Nephron progenitor cell (in vitro differentiated cells): ENCODE measurements around the gene B3GALNT1.

ENCODE experiments used
- DNase-seq: peaks from one replicate; pipeline ENCODE4 v3.0.0; 2021
- H3K27ac Mint-ChIP-seq: 2 replicates; pipeline ENCODE4 v1.8.0; 2021; ENCODE audit warnings: mild to moderate bottlenecking, moderate library complexity, mixed read lengths
- H3K27me3 Mint-ChIP-seq: 2 replicates; pipeline ENCODE4 v1.8.0; 2021; ENCODE audit warnings: mild to moderate bottlenecking, low read depth, mixed read lengths; ENCODE audit not compliant: poor library complexity
- H3K36me3 Mint-ChIP-seq: 2 replicates; pipeline ENCODE4 v1.8.0; 2021; ENCODE audit warnings: low read depth, mixed read lengths
- H3K4me1 Mint-ChIP-seq: 2 replicates; pipeline ENCODE4 v1.8.0; 2021; ENCODE audit warnings: mixed read lengths
- H3K4me3 Mint-ChIP-seq: 2 replicates; pipeline ENCODE4 v1.8.0; 2021; ENCODE audit warnings: mild to moderate bottlenecking, moderate library complexity, mixed read lengths
- H3K9me3 Mint-ChIP-seq: 2 replicates; pipeline ENCODE4 v1.8.0; 2021; ENCODE audit warnings: mild to moderate bottlenecking, moderate library complexity, mixed read lengths
- TF ChIP-seq, protein P1 (sequence below): fragments of 200-600 bp; sonication (generic); IDR thresholded peaks from 2 replicates; pipeline ENCODE4 v1.5.0; 2021; ENCODE audit warnings: antibody characterized with exemption

B3GALNT1 gene

DNA sequence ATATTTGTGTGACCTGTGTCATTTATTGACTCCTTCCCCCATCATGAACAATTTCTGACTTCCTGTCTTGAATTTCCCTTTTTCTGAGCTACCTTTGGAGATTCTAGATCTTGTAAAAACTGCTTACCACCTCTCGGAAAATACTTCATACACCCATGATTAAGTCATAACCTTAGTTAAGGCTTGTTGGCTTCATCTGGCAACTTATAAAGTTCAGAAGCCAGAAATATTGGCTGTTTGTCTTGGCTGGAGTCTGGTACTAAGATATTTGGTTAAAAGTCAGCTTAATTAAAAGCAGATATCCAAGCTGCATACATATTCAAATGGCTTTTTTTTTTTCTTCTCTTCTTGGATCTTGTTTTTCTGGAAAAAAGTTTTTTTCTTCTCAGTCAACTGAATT, 37.3 kb upstream of the B3GALNT1 start:
- H3K4me1 Mint-ChIP-seq, result no peaks in the 10 kb centered on the region

DNA sequence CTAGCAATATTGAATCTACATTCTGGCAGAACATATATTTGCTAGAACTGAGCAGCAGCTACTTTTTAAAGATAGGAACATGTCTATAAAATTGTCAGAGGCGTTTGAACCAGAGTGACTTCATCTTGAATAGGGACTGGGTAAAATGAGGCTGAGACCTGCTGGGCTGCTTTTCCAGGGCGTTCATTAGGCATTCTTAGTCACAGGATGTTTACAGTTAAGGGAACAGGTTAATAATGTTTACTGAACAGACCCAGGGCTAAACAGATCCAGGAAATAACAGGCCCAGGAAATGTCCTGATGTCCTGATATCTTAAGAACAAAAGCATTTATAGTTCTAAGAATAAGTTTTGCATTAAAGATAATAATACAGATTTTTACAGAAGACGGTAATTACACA, 34.5 kb upstream of the B3GALNT1 start:
- H3K27ac Mint-ChIP-seq, result no peak overlapping the region
- H3K9me3 Mint-ChIP-seq, result peaks cover 12% of the 10 kb centered on the region
- DNase-seq, result no peak
- H3K4me3 Mint-ChIP-seq, result no peak overlapping the region
- peaks cover 4% of the 10 kb centered on the region for H3K27me3 Mint-ChIP-seq
- no peaks in the 10 kb centered on the region for H3K4me1 Mint-ChIP-seq
- peaks cover under 1% of the 10 kb centered on the region for H3K36me3 Mint-ChIP-seq
- TF ChIP-seq, protein P1, sequence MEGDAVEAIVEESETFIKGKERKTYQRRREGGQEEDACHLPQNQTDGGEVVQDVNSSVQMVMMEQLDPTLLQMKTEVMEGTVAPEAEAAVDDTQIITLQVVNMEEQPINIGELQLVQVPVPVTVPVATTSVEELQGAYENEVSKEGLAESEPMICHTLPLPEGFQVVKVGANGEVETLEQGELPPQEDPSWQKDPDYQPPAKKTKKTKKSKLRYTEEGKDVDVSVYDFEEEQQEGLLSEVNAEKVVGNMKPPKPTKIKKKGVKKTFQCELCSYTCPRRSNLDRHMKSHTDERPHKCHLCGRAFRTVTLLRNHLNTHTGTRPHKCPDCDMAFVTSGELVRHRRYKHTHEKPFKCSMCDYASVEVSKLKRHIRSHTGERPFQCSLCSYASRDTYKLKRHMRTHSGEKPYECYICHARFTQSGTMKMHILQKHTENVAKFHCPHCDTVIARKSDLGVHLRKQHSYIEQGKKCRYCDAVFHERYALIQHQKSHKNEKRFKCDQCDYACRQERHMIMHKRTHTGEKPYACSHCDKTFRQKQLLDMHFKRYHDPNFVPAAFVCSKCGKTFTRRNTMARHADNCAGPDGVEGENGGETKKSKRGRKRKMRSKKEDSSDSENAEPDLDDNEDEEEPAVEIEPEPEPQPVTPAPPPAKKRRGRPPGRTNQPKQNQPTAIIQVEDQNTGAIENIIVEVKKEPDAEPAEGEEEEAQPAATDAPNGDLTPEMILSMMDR, result no peak

More for the DNA sequence above, 37.3 kb upstream of the B3GALNT1 start:
- TF ChIP-seq, protein P1, result no peak
- Mint-ChIP-seq H3K36me3 (peaks cover 5% of the 10 kb centered on the region), H3K27me3 (peaks cover 10% of the 10 kb centered on the region), H3K27ac (no peak overlapping the region), H3K4me3 (no peak overlapping the region), H3K9me3 (peaks cover 21% of the 10 kb centered on the region)
- no peak for DNase-seq

DNA sequence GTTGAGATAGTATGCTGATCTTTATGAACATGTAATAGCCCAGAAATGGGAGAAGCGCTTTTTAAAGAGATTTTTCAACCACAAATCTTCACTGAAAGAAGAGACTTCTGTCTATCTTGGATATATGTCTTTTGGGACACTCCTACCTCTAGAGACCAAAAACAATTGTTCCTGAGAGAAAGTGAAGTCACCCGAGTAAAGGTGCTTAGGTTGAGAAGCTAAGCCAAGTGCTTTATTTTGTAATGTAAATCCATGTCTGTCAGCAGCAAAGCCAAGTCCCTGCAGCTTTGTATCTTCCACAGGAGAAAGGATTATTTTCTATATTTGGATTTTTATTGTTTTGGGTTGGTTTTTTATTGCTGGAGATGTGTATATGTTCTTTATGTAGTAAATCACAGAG, 32.1 kb upstream of the B3GALNT1 start:
- Mint-ChIP-seq H3K27me3 (peaks cover 4% of the 10 kb centered on the region), H3K4me1 (no peaks in the 10 kb centered on the region), H3K36me3 (no peaks in the 10 kb centered on the region)

DNA sequence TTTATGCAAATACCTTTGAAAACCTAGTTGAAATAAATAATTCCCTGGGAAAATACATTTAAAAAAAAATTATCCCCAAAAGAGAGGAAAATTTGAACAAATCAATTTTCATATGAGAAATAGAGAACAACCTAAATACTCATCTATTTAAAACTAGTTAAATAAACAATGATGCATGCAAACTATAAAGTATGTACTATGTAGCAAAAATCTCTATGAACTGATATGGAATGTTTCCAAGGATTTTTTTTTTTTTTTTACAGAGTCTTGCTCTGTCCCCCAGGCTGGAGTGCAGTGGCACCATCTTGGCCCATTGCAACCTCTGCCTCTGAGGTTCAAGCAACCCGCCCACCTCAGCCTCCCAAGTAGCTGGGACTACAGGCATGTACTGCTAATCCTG, 27.2 kb upstream of the B3GALNT1 start:
- no peaks in the 10 kb centered on the region for H3K4me1 Mint-ChIP-seq
- H3K4me3 Mint-ChIP-seq, result no peak overlapping the region
- H3K9me3 Mint-ChIP-seq, result no peaks in the 10 kb centered on the region
- peaks cover 5% of the 10 kb centered on the region for H3K27me3 Mint-ChIP-seq
- DNase-seq, result no peak
- TF ChIP-seq, protein P1, result no peak
- no peak overlapping the region for H3K27ac Mint-ChIP-seq
- H3K36me3 Mint-ChIP-seq, result no peaks in the 10 kb centered on the region

More for the DNA sequence above, 32.1 kb upstream of the B3GALNT1 start:
- DNase-seq, result no peak
- TF ChIP-seq, protein P1, result no peak
- H3K4me3 Mint-ChIP-seq, result no peak overlapping the region
- H3K9me3 Mint-ChIP-seq, result no peaks in the 10 kb centered on the region
- no peak overlapping the region for H3K27ac Mint-ChIP-seq

DNA sequence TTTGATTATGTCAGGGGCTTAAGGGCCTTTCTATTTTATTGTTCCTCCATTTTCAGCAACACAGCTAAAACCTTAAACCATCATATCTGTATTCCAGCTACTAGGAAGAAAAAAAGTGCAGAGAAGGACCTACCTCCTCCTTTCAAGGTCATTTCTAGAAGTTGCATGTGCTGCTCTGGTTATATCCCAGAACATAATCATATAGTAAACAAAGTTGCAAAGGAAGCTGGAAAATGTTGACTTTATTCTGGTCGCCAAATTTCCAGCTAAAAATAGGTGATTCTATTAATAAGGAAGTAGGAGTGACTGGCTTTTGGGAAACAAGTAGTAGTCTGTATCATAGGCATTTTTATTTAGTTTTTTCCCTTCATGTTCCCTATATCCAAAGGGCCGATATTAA, 21.3 kb upstream of the B3GALNT1 start:
- Mint-ChIP-seq H3K4me3 (no peak overlapping the region), H3K9me3 (peaks cover 38% of the 10 kb centered on the region), H3K27ac (no peak overlapping the region), H3K4me1 (no peaks in the 10 kb centered on the region), H3K27me3 (peaks cover 13% of the 10 kb centered on the region), H3K36me3 (no peaks in the 10 kb centered on the region)
- DNase-seq, result no peak
- TF ChIP-seq, protein P1, result no peak

DNA sequence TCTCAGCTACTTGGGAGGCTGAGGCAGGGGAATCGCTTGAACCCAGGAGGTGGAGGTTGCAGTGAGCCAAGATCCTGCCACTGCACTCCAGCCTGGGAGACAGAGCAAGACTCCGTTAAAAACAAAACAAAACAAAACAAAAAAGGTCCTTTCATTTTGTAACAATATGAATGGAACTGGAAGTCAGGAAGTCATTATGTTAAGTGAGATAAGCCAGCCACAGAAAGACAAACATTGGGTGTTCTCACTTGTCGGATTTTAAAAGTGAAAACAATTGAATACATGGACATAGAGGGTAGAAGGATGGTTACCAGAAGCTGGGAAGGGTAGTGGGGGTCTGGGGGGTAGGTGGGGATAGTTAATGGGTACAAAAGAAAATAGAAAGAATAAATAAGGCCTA, 12.5 kb upstream of the B3GALNT1 start:
- no peak for DNase-seq
- H3K4me1 Mint-ChIP-seq, result no peaks in the 10 kb centered on the region
- no peaks in the 10 kb centered on the region for H3K36me3 Mint-ChIP-seq
- TF ChIP-seq, protein P1, result no peak
- peaks cover 7% of the 10 kb centered on the region for H3K27me3 Mint-ChIP-seq
- H3K4me3 Mint-ChIP-seq, result no peak overlapping the region
- H3K27ac Mint-ChIP-seq, result no peak overlapping the region
- peaks cover 75% of the 10 kb centered on the region for H3K9me3 Mint-ChIP-seq
